IMR-90 (cell line): ENCODE measurements around the gene OSBP2. TPM values are rescaled to one million over a fixed set of nuclear protein-coding genes. Genes with fewer than 3 reads are reported as not detected.

Experiments
- ATAC-seq: fragments of 200-7000 bp; cut with Tn5 transposase; 2 replicates; pipeline ENCODE4 v1.9.1; 2020; ENCODE audit warnings: low read depth, mild to moderate bottlenecking, moderate library complexity
- BruUV-seq: library from RNA; stranded (reverse); fragments of 400-500 nt; replicated peaks from 2 replicates; lab custom pipeline; 2021; lab: Mats Ljungman, UMichigan
- CTCF ChIA-PET: fragments of 300-600 bp; formaldehyde crosslinking; extraction: SDS; loops from one replicate; lab custom pipeline; 2021; ENCODE audit warnings: antibody characterized with exemption; lab: Yijun Ruan, JAX
- POLR2A ChIA-PET: fragments of 300-600 bp; sonication (Branson Sonifier 250); formaldehyde crosslinking; loops from one replicate; lab custom pipeline; 2022; ENCODE audit warnings: antibody characterized with exemption; ENCODE audit not compliant: unreplicated experiment; lab: Charles Lee
- DNase-seq: peaks from one replicate; pipeline ENCODE4 v3.0.0; 2013
- H2AFZ ChIP-seq: replicated peaks from 2 replicates; pipeline ENCODE3; 2013; ENCODE audit warnings: low read length, mild to moderate bottlenecking; ENCODE audit not compliant: poor library complexity
- H2AK5ac ChIP-seq: 2 replicates; pipeline ENCODE4 v1.6.1; 2013; ENCODE audit warnings: low read depth, low read length, inconsistent platforms
- H2AK9ac ChIP-seq: replicated peaks from 2 replicates; pipeline ENCODE3; 2013; ENCODE audit warnings: mild to moderate bottlenecking, low read depth, low read length, moderate library complexity; ENCODE audit not compliant: poor library complexity
- H2BK120ac ChIP-seq: 2 replicates; pipeline ENCODE4 v1.6.1; 2013; ENCODE audit warnings: low read depth, low read length, inconsistent platforms
- H2BK15ac ChIP-seq: 3 replicates; pipeline ENCODE4 v1.6.1; 2013; ENCODE audit warnings: low read depth, low read length, inconsistent platforms
- H2BK20ac ChIP-seq: 2 replicates; pipeline ENCODE4 v1.6.1; 2013; ENCODE audit warnings: low read depth, mild to moderate bottlenecking, inconsistent platforms, low read length, moderate library complexity
- H2BK5ac ChIP-seq: 2 replicates; pipeline ENCODE4 v1.6.1; 2013; ENCODE audit warnings: mild to moderate bottlenecking, low read depth, low read length, inconsistent platforms; ENCODE audit not compliant: poor library complexity, severe bottlenecking
- H3K14ac ChIP-seq: replicated peaks from 2 replicates; pipeline ENCODE4 v1.6.1; 2013; ENCODE audit warnings: low read depth, low read length, inconsistent platforms
- H3K18ac ChIP-seq: 2 replicates; pipeline ENCODE4 v1.6.1; 2013; ENCODE audit warnings: low read depth, low read length, control low read depth
- H3K23ac ChIP-seq: 2 replicates; pipeline ENCODE4 v1.6.1; 2013; ENCODE audit warnings: low read depth, low read length, inconsistent platforms
- H3K27ac ChIP-seq: 2 replicates; pipeline ENCODE4 v1.5.1; 2013; ENCODE audit warnings: mild to moderate bottlenecking, control low read depth, low read length; ENCODE audit not compliant: insufficient read depth
- H3K27me3 ChIP-seq: 2 replicates; pipeline ENCODE4 v1.6.1; 2013; ENCODE audit warnings: low read length; ENCODE audit not compliant: control insufficient read depth, insufficient read depth
- H3K36me3 ChIP-seq: 2 replicates; pipeline ENCODE4 v1.6.1; 2013; ENCODE audit warnings: low read length, mixed read lengths; ENCODE audit not compliant: control insufficient read depth, insufficient read depth
- H3K4ac ChIP-seq: 2 replicates; pipeline ENCODE4 v1.6.1; 2013; ENCODE audit warnings: low read depth, low read length, inconsistent platforms
- H3K4me1 ChIP-seq: 2 replicates; pipeline ENCODE4 v1.6.1; 2013; ENCODE audit warnings: low read length, mixed read lengths; ENCODE audit not compliant: control insufficient read depth, insufficient read depth
- H3K4me2 ChIP-seq: 2 replicates; pipeline ENCODE4 v1.6.1; 2013; ENCODE audit warnings: low read depth, mild to moderate bottlenecking, control low read depth, low read length, moderate library complexity
- H3K4me3 ChIP-seq: 2 replicates; pipeline ENCODE4 v1.5.1; 2013; ENCODE audit warnings: low read depth, mild to moderate bottlenecking, control low read depth, low read length, moderate library complexity; ENCODE audit not compliant: insufficient read depth
- H3K56ac ChIP-seq: 2 replicates; pipeline ENCODE4 v1.6.1; 2013; ENCODE audit warnings: low read length, inconsistent platforms; ENCODE audit not compliant: insufficient read depth; ENCODE audit errors: extremely low read depth
- H3K79me1 ChIP-seq, 2 experiments: 2 replicates each; pipeline ENCODE4 v1.6.1; 2013; ENCODE audit warnings: low read length in 2 of 2, inconsistent platforms in 1 of 2, low read depth in 1 of 2
- H3K9ac ChIP-seq: 2 replicates; pipeline ENCODE4 v1.6.1; 2013; ENCODE audit warnings: low read depth, low read length, control low read depth
- H3K9me1 ChIP-seq: 2 replicates; pipeline ENCODE4 v1.6.1; 2013; ENCODE audit warnings: low read length, inconsistent platforms; ENCODE audit not compliant: insufficient read depth
- H3K9me3 ChIP-seq: 2 replicates; pipeline ENCODE4 v1.6.1; 2013; ENCODE audit warnings: low read length; ENCODE audit not compliant: control insufficient read depth, insufficient read depth
- H4K20me1 ChIP-seq: 2 replicates; pipeline ENCODE4 v1.6.1; 2013; ENCODE audit warnings: low read length, inconsistent platforms; ENCODE audit not compliant: insufficient read depth
- H4K5ac ChIP-seq: 2 replicates; pipeline ENCODE4 v1.6.1; 2013; ENCODE audit warnings: mild to moderate bottlenecking, low read depth, low read length, control low read depth
- H4K8ac ChIP-seq, 2 experiments: 2 replicates each; pipeline ENCODE4 v1.6.1; 2013; ENCODE audit warnings: low read depth in 2 of 2, low read length in 2 of 2, control low read depth in 1 of 2, inconsistent platforms in 1 of 2
- H4K91ac ChIP-seq: 2 replicates; pipeline ENCODE4 v1.6.1; 2013; ENCODE audit warnings: low read depth, low read length, inconsistent platforms; ENCODE audit not compliant: insufficient read depth
- CEBPB ChIP-seq: IDR thresholded peaks from 2 replicates; pipeline ENCODE4 v1.6.1; 2012; ENCODE audit warnings: low read depth, low read length, improper control_type of control experiment
- CHD1 ChIP-seq: IDR thresholded peaks from 2 replicates; pipeline ENCODE4 v1.6.1; 2012; ENCODE audit warnings: low read depth, low read length, improper control_type of control experiment
- CTCF ChIP-seq: conservative IDR thresholded peaks from 2 replicates; pipeline ENCODE4 v1.5.1; 2012; ENCODE audit warnings: mild to moderate bottlenecking, low read depth, low read length, improper control_type of control experiment
- ELK1 ChIP-seq: fragments of 150-350 bp; IDR thresholded peaks from 2 replicates; pipeline ENCODE4 v1.6.1; 2016; ENCODE audit warnings: low read depth, mild to moderate bottlenecking, low read length, moderate library complexity, borderline replicate concordance
- MAFK ChIP-seq: IDR thresholded peaks from 2 replicates; pipeline ENCODE4 v1.6.1; 2012; ENCODE audit warnings: low read depth, low read length, improper control_type of control experiment
- MAZ ChIP-seq: IDR thresholded peaks from 2 replicates; pipeline ENCODE4 v1.6.1; 2012; ENCODE audit warnings: low read depth, mild to moderate bottlenecking, low read length, improper control_type of control experiment, moderate library complexity, borderline replicate concordance
- MXI1 ChIP-seq: IDR thresholded peaks from 2 replicates; pipeline ENCODE4 v1.6.1; 2012; ENCODE audit warnings: low read depth, mild to moderate bottlenecking, low read length, moderate library complexity, borderline replicate concordance
- NFE2L2 ChIP-seq: fragments of 150-350 bp; IDR thresholded peaks from 2 replicates; pipeline ENCODE4 v1.6.1; 2016; ENCODE audit warnings: low read depth, mild to moderate bottlenecking, low read length
- RCOR1 ChIP-seq: IDR thresholded peaks from 2 replicates; pipeline ENCODE4 v1.6.1; 2012; ENCODE audit warnings: mild to moderate bottlenecking, low read length, improper control_type of control experiment; ENCODE audit not compliant: insufficient replicate concordance
- RFX5 ChIP-seq: IDR thresholded peaks from 2 replicates; pipeline ENCODE4 v1.8.0; 2012; ENCODE audit warnings: low read depth, mild to moderate bottlenecking, low read length, moderate library complexity
- USF2 ChIP-seq: fragments of 150-350 bp; IDR thresholded peaks from 2 replicates; pipeline ENCODE4 v1.6.1; 2017; ENCODE audit warnings: mild to moderate bottlenecking, antibody characterized with exemption, low read length, low read depth
- WGBS, 2 experiments: methylation state at CpG; one replicate each; pipeline versions ENCODE4 v1.1.5 to v1.1.7; 2013; ENCODE audit warnings: missing lambda C conversion rate in 2 of 2; ENCODE audit not compliant: insufficient read length in 1 of 2; ENCODE audit errors: extremely low coverage in 2 of 2; 5-methylcytosine and 5-hydroxymethylcytosine counted together
- dilution Hi-C: fragments of 300-500 bp; cut with HindIII; formaldehyde crosslinking; loops from one replicate; pipeline ENCODE4 v1.14.3; 2018; ENCODE audit warnings: low sequenced_read_pairs; ENCODE audit not compliant: unreplicated experiment
- in situ Hi-C: fragments of 300-500 bp; cut with MboI; formaldehyde crosslinking; loops from 3 replicates; pipeline ENCODE4 v1.14.3; 2019; ENCODE audit warnings: low sequenced_read_pairs, inconsistent platforms, mixed read lengths
- intact Hi-C: fragments of 100-400 bp; cut with micrococcal nuclease; formaldehyde crosslinking; loops from 2 replicates; pipeline ENCODE4 v1.10.0; 2022
- polyA plus RNA-seq, 3 experiments: library from polyadenylated mRNA; depleted of rRNA; stranded (reverse); fragments of >200 nt; gene quantifications; 2 replicates each; pipeline ENCODE4 v1.2.3, GENCODE V29; 2012; ENCODE audit warnings: low replicate concordance in 1 of 3
- total RNA-seq: library from RNA; depleted of rRNA; stranded (reverse); fragments of >200 nt; gene quantifications from 2 replicates; pipeline ENCODE4 v1.2.3, GENCODE V29; 2012

The OSBP2 gene
- total and polyA plus RNA-seq, 2 of the 4 experiments (the other 2 are of a cell fraction) = 1.8 to 2.2 TPM

GRCh38 chr22:30892286-30892685, 197.6 kb downstream of the OSBP2 start:
- WGBS, 2 experiments = 93% methylated on average over 3 of the region's 8 CpGs; no CpG with 5 or more reads in 1 of the 2 experiments
- no peak overlapping the region for H3K14ac ChIP-seq
- no peak overlapping the region for H3K4me3 ChIP-seq
- no peak overlapping the region for H3K23ac ChIP-seq
- H3K9me1 ChIP-seq = no peaks in the 10 kb centered on the region
- no peak overlapping the region for H2BK120ac ChIP-seq
- H2BK15ac ChIP-seq = no peak overlapping the region
- H2AK9ac ChIP-seq = no peak overlapping the region
- no peaks in the 10 kb centered on the region for H3K27me3 ChIP-seq
- H3K4me2 ChIP-seq = no peak overlapping the region
- dilution Hi-C loops (no loop called here), in situ Hi-C loops (no loop called here), intact Hi-C loops (no loop called here)
- H3K4ac ChIP-seq = no peak overlapping the region
- no peak overlapping the region for H3K9ac ChIP-seq
- no peaks in the 10 kb centered on the region for H3K79me1 ChIP-seq
- no peak overlapping the region for H3K18ac ChIP-seq
- 0 out of 2 replicates have a peak, but pooled peaks cover 3% of the 10 kb centered on the region for H4K20me1 ChIP-seq
- H3K4me1 ChIP-seq = no peaks in the 10 kb centered on the region
- H4K5ac ChIP-seq = no peak overlapping the region
- no peak overlapping the region for H2BK5ac ChIP-seq
- no peak overlapping the region for H4K8ac ChIP-seq
- no peaks in the 10 kb centered on the region for H3K36me3 ChIP-seq
- no peaks in the 10 kb centered on the region for H3K9me3 ChIP-seq
- no peak overlapping the region for H3K56ac ChIP-seq
- H4K91ac ChIP-seq = no peak overlapping the region
- H3K27ac ChIP-seq = no peak overlapping the region
- H2AFZ ChIP-seq = no peak overlapping the region
- no peak overlapping the region for H2BK20ac ChIP-seq
- ChIA-PET CTCF (no interaction called here), POLR2A (no interaction called here)
- TF ChIP-seq CHD1 = no peak
- TF ChIP-seq CTCF = no peak
- TF ChIP-seq ELK1 = no peak
- TF ChIP-seq NFE2L2 = no peak
- no peak for TF ChIP-seq MAZ
- no peak for TF ChIP-seq MAFK
- TF ChIP-seq MXI1 = no peak
- TF ChIP-seq CEBPB = no peak
- no peak for TF ChIP-seq RFX5
- no peak for TF ChIP-seq USF2
- no peak for TF ChIP-seq RCOR1
- no TSS peak for BruUV-seq
- no peak overlapping the region for H2AK5ac ChIP-seq
- no peak for DNase-seq
- no peak for ATAC-seq
